Umbilical cord (tissue), 2 donors: ENCODE results near the gene LRP6. TPM values are rescaled to one million over a fixed set of nuclear protein-coding genes. Genes with fewer than 3 reads are reported as not detected.
"Not testable (repeated sequence)": the region's sequence is repeated elsewhere in the genome, so short reads cannot be mapped to it uniquely, and the experiment has no call there.

ENCODE experiments used
- DNase-seq: peaks from one replicate; pipeline ENCODE4 v3.0.0-alpha.2; 2015; ENCODE audit warnings: low spot score
- total RNA-seq: library from RNA; depleted of rRNA; stranded (reverse); fragments of >200 nt; gene quantifications from one replicate; pipeline ENCODE4 v1.2.3, GENCODE V29; 2014; ENCODE audit warnings: low replicate concordance; ENCODE audit not compliant: insufficient read depth

LRP6 gene
- total RNA-seq, 1 donor from 2014 or later = 156 TPM

DNA sequence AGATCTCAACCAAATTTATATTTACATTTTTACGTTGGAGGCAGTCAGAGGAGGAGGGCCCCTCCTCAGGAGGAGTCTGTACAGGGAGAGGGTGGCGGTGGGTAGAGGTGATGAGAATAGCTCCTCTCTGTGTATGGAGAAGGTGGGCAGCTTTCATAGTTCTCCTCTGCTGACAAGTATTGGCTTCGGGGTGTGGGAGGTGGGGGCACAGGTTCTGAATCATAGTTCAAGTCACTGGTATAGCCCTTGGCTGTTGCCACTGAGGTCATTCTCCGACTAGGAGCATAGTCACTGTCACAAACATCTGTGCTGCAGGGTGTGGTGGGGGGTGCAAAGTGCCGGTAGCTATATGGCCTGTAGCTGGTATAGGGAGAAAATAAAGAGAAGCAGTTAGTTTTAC is 145.8 kb downstream of the LRP6 start:
- no peak for DNase-seq

DNA sequence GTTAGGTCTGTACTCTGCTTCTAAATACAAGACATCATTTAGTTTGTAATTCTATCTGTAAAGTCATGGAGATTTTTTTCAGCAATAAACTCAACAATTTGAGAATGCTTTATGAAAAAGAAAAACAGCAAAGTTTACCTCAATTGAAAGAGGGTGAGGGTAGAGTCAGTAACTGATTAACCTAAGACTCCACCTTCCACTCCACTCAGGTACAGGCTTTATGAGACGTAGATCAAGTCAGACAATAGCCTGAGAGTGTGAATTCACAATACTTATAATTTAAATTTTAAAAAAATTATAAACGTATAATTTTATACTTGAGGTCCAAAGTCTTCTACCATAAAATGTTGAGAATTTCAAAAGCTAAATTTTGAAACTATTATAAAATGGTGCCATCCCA is 150.2 kb downstream of the LRP6 start:
- no peak for DNase-seq

DNA sequence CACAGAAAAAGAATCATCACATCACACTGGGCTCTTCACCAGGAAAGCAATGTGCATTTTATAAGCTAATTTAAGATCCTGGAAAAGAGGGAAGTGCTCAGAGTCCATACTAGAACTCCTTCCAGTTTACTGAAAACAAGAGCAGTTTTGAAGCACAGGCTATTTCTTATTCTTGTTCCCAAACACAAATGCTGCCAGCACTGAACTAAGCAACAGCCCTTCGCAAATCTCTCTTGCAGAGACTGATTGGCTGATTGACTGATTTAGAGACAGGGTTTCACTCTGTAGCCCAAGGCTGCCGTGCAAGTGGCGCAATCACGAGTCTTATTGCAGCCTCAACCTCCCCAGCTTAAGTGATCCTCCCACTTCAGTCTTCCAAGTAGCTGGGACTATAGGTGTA is 151.3 kb downstream of the LRP6 start:
- DNase-seq = no peak

DNA sequence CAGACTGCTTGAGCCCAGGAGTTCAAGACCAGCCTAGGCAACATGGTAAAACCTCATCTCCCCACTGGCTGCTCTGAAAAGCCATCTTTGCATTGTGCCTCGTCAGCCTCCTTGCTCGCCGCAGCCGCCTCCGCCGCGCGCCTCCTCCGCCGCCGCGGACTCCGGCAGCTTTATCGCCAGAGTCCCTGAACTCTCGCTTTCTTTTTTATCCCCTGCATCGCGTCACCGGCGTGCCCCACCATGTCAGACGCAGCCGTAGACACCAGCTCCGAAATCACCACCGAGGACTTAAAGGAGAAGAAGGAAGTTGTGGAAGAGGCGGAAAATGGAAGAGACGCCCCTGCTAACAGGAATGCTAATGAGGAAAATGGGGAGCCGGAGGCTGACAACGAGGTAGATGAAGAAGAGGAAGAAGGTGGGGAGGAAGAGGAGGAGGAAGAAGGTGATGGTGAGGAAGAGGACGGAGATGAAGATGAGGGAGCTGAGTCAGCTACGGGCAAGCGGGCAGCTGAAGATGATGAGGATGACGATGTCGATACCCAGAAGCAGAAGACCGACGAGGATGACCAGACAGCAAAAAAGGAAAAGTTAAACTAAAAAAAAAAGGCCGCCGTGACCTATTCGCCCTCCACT is 155.8 kb downstream of the LRP6 start:
- not testable (repeated sequence) for DNase-seq

DNA sequence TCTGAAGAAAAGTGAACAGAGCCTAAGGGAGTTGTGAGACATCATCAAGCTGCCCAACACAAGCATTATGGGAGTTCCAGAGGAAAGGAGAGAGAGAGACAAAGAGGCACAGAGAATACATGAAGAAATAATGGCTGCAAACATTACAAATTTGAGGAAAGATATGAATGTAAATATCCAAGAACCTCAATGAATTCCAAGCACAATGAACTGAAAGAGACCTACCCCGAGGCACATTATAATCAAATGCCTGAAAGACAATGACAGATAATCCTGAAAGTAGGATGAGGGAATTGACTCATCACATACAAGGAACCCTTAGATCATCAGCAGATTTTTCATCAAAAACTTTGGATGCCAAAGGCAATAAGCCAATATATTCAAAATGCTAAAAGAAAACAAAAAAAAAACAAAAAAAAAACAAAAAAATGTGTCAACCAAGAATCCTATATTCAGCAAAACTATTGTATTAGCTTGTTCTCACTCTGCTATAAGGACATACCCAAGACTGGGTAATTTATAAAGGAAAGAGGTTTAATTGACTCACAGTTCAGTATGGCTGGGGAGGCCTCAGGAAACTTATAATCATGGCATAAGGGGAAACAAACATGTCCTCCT is 158.3 kb downstream of the LRP6 start:
- DNase-seq = no peak

DNA sequence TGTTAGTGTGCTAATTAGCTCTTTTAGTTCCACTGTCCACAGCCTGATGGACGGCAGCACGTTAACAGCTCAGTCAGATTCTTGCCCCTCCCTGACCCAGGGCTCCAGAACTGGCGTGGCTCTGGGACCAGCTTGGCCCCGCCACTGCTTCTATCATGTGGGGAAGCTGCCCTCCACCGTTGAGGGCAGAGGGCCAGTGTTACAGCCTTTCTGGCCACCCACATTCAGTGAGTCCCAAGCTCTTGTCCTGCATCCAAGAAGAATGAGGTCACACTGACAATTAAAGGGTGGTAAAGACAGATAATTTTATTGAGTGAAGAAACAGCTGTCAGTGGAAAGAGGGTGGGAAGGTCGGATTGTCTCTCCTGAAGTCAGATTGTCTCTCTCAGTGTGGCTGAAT is 159.2 kb downstream of the LRP6 start:
- no peak for DNase-seq

DNA sequence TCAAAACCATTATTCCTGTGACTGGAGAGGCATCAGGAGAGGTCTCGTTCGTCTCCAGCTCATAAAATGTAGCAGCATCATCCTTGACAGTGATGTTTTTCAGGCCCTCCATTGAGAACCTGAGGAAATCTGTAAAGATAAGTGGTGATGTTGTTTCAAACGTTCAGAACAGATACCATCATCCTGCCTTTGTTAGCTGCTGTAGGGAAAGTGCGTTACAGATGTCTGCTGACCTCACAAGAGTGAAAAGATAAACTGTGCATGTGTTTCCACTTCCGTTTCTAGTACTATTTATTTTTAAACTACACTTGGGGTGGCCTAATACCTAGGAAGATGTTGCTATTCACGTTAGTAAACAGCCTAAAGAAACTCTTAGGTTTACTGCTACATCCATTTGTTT is 167.7 kb downstream of the LRP6 start:
- DNase-seq = peak; percentile 19

DNA sequence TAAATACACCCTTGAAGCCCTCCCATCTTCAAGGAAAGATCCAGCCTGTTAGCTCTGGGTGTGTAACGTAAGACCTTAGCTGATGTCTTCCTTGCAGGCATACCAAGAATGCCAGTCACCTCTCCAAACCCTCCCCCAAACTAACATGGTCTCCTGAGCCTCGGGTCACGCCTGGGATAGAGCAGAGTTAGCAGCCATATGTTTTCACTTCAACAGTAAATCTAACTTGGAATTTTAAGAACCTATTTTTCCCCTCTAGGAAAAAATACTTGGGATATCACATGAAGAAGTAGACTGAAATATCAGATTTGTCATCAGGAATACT is 168.2 kb downstream of the LRP6 start:
- no peak for DNase-seq

DNA sequence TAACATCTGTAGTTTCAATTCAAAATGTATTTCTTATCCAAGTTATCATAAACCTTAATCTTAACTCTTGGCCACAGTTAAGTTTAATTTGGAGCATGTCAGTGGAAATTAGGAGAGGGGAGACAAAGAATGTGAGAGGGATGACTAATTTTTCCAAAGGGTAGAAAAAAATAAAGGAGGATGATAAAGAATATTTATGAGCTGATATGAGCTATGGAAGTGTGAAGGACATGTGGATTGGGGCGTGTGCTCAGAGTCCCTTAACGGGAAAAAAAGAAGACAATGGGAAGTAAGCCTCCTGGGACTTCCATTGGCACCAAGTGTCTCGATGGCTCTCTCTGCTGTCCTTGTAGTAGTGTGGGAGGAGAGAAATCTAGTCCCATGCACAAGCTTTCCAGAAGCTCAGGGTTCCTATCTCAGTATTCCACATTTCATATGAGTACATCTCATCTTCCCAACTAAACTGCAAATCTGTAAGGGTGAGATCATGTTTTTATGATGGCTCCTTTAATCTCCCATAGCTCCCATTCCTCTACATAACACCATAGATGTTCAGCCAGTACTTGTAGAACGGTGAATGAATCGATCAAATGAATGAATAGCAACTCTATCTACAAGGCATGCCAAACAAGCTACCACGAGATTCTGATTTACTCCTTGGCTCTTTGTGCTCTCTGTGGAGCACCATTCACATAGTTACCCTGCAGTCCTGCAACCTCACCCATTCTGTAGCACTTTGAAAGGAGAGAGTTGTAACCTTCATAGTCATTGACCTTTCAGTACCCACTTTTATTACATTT is 168.8 kb downstream of the LRP6 start:
- no peak for DNase-seq

DNA sequence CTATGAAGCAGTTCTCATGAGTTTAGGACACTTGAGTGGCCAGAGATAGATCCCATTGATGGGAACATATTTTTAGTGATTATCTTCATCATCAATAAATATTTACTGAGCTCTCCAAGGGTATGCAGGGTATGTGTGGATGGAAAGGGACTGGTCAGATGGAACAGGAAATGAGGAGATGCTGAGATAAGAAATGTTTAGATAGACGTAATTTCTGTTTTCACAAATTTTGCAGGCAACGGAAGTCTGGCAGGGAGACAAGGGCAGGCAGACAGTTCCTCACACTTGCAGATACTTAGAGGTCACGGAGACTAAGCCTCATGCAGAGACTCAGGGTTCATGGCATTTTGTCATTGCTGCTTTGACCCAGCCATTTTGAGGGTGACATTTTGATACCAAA is 171.8 kb downstream of the LRP6 start:
- no peak for DNase-seq

DNA sequence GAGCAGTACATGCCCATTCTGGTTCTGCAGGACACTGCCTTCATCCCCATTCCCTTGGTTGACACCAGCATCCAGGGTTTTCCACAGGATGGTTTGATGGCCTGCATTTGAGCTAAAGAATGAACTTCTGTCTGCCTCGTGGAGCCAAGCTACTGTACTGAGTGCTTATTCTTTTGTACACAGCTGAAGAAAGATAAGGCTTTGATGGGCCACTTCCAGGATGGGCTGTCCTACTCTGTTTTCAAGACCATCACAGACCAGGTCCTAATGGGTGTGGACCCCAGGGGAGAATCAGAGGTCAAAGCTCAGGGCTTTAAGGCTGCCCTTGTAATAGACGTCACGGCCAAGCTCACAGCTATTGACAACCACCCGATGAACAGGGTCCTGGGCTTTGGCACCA is 172.4 kb downstream of the LRP6 start:
- DNase-seq = no peak

DNA sequence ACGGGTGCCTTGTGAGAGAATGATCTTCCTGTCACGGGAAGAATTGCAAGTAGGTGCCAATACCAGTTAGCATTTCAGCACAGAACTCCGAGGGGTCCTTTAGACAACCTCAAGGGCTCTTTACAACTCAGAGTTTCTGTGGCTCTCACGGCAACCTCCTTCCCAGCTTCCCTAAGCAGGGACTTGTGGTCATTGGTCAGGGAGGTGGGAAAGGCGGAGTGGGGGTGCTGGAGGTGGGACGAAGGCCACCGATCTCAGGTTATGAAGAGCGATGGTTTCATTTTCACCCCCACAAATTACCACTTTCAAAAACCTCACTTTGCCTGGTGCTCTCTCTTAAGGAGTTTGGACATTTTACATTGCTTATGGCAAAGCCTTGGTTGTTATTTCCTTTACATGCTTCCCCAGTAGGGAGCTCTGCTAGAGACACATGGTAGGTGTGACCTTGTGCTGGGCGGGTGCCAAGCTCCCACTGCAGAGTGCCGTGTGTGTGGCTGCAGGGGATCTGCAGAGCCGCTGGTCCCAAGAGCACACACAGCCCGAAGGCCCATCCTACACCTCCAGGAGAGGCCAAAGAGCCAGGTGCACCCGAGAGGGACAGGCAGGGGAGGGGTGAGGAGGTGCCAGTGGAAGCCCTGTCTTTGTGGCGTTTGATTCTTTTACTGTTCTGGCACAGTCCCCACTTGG is 174.7 kb downstream of the LRP6 start:
- no peak for DNase-seq

DNA sequence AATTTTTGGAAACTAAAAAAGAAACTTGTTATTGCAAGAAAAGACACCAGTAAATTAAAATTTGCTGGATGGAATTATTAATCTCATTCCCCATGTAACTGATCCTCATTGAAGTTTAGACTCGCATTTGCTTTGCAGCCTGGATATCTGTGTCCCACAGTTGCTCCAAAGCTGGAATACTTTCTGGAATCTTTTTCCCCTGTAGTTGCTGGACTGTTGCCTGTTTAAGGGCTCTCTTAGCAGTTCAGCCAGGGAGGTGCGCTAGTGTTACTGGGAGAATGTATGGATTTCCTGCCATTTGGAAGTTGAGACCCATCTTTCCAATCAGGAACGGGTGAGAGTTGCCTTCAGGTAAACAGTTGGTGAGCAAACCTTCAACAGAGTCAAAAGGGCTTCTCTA is 175.8 kb downstream of the LRP6 start:
- DNase-seq = no peak

DNA sequence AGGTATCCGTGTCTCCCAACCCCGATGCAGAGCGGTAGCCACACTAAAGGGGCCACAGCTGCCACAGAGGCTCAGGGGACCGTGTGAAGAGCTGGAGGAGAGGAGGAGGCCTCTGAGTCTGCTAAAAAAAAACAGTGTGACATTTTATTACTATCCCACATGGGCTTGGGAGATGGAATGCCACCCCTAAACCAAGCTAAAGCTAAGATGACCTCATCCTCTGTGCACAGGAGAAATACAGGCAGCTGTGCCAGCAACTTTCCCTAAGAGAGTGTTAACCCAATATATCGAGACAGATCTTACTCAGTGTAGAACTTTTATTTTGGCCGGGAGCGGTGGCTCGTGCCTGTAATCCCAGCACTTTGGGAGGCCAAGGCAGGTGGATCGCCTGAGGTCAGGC is 178.1 kb downstream of the LRP6 start:
- no peak for DNase-seq

DNA sequence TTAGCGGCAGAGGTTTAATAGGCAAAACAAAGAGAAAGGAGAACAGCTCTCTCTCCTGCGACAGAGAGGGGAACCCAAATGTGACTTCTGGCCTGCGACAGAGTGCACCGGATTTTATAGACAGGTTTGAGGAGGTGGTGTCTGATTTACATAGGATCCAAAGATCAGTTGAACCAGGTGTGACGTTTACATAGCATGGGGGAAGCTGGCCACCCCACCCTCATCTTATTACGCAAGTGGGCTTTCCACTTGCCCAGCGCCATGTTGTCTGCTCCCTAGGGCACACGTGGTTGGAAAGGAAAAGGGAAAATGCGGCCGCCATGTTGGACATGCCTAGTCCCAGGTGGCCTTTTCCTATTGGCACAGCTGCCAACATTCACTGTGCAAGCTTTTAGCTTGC is 178.7 kb downstream of the LRP6 start:
- no peak for DNase-seq

DNA sequence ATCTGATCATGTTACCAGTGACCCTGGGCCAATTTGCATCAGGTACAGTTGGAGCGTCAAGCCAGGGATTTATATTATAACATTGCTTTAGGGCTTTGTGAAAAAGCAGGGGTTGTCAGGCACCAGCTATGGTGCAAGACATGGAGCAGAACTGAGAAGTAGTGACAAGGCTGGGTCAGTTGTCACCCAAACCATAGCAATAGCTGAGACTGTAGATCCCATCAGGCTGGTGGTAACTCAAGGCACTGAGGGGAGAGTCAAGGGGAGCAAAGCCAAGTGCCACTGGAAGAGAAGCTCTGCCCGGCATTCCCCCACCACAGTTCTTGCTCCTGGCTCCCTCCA is 179.2 kb downstream of the LRP6 start:
- DNase-seq = no peak

DNA sequence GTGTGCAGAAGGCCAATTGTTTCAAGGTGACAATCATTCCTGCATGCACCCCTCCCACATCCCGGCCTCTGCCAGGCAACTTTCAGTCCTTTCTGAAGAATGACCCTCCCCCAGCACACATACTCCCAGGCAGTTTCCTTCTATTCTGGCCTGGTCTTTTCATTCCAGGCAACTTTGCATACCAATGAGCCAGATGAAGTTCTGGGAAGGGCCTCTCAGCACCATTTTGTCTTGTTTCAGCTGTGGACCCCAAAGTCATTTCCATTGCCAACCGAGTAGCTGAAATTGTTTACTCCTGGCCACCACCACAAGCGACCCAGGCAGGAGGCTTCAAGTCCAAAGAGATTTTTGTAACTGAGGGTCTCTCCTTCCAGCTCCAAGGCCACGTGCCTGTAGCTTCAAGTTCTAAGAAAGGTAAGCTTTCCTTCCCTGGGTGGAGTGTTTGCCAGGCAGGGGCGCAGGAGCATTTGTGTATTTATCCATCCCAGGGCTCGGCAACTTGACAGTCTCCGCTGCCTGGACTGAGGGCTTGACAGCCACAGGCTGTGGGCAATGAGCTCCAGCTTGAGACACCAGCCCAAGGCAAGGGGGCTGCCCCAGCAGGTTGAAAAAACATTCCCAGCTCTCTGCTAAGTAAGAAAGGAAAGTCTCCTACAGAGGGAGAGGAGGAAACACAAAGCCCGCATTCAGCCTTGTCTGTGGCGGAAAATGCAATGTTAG is 179.7 kb downstream of the LRP6 start:
- no peak for DNase-seq

DNA sequence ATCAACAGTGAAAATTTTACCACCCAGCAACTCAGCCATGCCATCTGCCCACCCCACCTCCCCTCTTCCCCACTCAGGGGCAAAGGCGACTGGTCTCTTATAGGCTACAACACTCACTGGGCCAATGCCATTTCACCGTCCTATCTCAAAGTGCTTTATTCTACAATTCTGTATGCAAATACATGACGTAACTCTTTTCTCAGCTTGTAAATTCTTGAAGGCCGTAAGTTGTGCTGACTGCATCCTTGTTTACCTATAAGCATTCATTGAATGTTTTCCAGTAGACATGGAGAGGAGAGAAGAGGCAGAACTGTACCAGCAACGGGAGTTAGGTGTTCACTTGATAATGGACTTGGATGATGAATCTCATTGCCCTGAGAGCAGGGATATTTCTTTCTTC is 180.5 kb downstream of the LRP6 start:
- no peak for DNase-seq

DNA sequence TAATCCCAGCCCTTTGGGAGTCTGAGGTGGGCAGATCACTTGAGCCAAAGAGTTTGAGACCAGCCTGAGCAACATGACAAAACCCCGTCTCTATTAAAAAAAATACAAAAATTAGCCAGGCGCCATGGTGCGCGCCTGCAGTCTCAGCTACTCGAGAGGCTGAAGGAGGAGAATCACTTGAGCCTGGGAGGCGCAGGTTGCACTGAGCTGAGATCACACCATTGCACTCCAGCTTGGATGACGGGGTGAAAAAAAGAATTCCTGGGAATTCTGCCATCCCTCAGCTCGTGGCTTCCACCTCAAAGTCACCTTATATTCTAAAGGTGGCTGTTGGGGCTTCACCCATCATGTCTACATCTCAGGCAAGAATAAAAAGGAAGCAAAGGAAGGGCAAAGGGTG is 183.2 kb downstream of the LRP6 start:
- no peak for DNase-seq

DNA sequence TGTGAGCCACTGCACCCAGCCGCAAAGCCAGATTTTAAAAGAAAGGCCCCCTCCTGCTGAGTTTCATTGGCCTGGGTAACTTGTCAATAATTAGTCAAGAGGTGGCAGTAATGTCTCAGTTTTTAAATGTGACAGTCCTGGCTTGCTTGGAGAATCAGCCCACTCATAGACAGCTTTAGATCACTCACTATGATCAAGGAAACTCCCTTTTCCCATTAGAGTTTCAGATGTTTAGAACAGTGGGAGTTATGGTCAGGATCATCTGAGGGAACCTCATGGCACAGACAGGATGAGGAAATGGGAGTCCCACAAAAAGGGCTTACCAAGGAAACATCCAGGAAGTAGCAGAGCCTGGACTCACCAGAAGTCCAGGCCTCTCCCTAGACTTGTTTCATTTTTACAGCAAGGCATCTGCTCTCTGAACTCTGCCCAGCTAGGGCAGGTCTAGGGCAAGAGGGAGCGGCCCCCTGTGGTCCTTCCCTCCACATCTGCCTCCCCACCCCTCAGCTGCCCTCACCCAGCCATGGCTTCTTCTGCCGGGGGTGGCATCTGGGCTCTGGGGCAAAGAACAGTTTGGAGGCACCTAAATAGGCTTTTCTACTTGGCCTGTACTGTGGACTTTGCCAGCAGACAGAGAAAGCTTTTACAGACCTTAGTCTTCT is 184.9 kb downstream of the LRP6 start:
- DNase-seq = no peak

DNA sequence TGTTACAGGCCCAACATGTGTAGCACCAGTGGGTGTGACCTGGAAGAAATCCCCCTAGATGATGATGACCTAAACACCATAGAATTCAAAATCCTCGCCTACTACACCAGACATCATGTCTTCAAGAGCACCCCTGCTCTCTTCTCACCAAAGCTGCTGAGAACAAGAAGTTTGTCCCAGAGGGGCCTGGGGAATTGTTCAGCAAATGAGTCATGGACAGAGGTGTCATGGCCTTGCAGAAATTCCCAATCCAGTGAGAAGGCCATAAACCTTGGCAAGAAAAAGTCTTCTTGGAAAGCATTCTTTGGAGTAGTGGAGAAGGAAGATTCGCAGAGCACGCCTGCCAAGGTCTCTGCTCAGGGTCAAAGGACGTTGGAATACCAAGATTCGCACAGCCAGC is 187.6 kb downstream of the LRP6 start:
- DNase-seq = no peak
